Stomach (tissue), 4 donors: ENCODE results near the gene LTBR.

Experiments
- CTCF ChIP-seq, 7 experiments: fragments of 450-650 bp in 4 of 7; fragments of 200-600 bp in 3 of 7; sonication (generic) in 3 of 7; IDR thresholded peaks; one replicate each; pipeline ENCODE4 v1.5.1; 2016 to 2019; ENCODE audit warnings: antibody characterized with exemption in 7 of 7, control low read depth in 2 of 7, mild to moderate bottlenecking in 1 of 7
- EP300 ChIP-seq: sonication (generic); formaldehyde crosslinking; IDR thresholded peaks from one replicate; pipeline ENCODE4 v1.6.1; 2017; ENCODE audit warnings: antibody characterized with exemption
- POLR2A ChIP-seq, 4 donors: fragments of 450-650 bp; IDR thresholded peaks; one replicate each; pipeline ENCODE4 v1.6.1; 2016; ENCODE audit warnings: antibody characterized with exemption in 4 of 4, control low read depth in 2 of 4, mild to moderate bottlenecking in 1 of 4, moderate library complexity in 1 of 4
- POLR2AphosphoS5 ChIP-seq, 3 donors: sonication (generic); formaldehyde crosslinking; IDR thresholded peaks; one replicate each; pipeline ENCODE4 v1.6.1; 2016; ENCODE audit warnings: antibody characterized with exemption in 3 of 3

- TF ChIP-seq POLR2AphosphoS5 (IDR thresholded peaks at IDR 0.05), result no peak
- no peak for TF ChIP-seq CTCF (IDR thresholded peaks at IDR 0.05)
- TF ChIP-seq POLR2A (IDR thresholded peaks at IDR 0.05), result no peak
- no peak for TF ChIP-seq EP300
Observed at GRCh38 chr12:6382371-6382770, 1.6 kb upstream of the LTBR start.
